D721Med (cell line): ENCODE data around the gene GSC2.

Source experiments
- DNase-seq: peaks from one replicate; pipeline ENCODE4 v3.0.0; 2011; ENCODE audit warnings: low spot score; ENCODE audit not compliant: insufficient read length
- FAIRE-seq: peaks from 2 replicates; lab custom pipeline; 2011; peaks lifted over from hg19 to GRCh38; lab: Jason Lieb, UNC
- TF ChIP-seq, protein P1 (sequence below): IDR thresholded peaks from 2 replicates; pipeline ENCODE4 v1.5.1; 2012; ENCODE audit warnings: mild to moderate bottlenecking, control low read depth; ENCODE audit not compliant: insufficient read depth; ENCODE audit errors: missing control alignments

Gene GSC2

DNA sequence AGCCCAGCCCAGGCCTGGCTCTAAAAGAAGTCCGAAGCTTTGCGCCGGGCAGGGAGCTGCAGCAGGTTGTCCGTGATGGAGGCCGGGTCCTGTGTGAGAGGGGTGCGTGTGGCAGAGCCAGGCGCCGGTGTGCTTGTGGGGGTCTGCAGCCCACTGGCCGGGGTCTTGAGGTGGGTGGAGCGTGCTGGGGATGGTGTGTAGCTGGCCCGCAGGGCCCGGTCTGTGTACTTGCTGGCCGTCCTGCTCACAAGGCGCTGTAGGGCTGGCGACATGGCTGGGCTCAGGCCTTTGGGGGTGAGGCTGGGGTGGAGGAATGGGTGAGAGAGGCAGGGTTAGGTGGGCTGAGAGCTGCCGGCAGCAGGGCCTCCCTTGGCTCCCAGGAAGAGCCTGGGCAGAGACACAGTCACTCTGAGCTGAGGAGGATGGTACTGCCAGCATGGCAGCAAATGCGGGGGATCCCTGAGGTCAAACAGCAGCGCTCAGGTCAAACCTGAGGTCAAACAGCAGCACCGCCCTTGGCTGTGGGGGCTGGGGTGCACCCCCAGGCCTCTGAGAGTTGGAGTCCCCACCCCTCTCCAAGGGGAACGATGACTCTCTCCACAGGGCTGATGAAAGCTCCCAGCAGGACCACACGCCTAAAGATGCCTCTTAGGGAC lies 15.8 kb downstream of the GSC2 start:
- FAIRE-seq (no peak), DNase-seq (no peak)
- TF ChIP-seq, protein P1, sequence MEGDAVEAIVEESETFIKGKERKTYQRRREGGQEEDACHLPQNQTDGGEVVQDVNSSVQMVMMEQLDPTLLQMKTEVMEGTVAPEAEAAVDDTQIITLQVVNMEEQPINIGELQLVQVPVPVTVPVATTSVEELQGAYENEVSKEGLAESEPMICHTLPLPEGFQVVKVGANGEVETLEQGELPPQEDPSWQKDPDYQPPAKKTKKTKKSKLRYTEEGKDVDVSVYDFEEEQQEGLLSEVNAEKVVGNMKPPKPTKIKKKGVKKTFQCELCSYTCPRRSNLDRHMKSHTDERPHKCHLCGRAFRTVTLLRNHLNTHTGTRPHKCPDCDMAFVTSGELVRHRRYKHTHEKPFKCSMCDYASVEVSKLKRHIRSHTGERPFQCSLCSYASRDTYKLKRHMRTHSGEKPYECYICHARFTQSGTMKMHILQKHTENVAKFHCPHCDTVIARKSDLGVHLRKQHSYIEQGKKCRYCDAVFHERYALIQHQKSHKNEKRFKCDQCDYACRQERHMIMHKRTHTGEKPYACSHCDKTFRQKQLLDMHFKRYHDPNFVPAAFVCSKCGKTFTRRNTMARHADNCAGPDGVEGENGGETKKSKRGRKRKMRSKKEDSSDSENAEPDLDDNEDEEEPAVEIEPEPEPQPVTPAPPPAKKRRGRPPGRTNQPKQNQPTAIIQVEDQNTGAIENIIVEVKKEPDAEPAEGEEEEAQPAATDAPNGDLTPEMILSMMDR, result no peak

DNA sequence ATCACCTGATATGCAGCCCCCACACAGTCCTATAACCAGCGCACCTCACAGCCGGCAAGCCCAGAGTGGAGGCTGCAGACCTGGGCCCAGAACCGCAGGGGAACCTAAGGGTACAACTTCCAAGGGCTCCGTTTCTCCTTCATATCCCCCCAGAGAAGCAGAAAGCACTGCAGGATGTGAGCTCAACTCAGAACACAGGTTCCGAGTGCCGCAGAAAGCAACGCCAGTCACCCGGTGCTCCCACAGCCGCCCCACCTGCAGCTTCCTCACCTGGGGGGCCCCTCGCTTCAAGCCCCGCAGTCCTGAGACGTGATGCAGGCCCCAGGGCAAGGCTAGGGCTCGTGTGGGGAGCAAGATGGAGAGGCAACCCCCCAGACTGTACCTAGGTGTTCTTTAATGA lies 16.5 kb downstream of the GSC2 start:
- DNase-seq (no peak), FAIRE-seq (no peak)
- TF ChIP-seq, protein P1, result no peak

DNA sequence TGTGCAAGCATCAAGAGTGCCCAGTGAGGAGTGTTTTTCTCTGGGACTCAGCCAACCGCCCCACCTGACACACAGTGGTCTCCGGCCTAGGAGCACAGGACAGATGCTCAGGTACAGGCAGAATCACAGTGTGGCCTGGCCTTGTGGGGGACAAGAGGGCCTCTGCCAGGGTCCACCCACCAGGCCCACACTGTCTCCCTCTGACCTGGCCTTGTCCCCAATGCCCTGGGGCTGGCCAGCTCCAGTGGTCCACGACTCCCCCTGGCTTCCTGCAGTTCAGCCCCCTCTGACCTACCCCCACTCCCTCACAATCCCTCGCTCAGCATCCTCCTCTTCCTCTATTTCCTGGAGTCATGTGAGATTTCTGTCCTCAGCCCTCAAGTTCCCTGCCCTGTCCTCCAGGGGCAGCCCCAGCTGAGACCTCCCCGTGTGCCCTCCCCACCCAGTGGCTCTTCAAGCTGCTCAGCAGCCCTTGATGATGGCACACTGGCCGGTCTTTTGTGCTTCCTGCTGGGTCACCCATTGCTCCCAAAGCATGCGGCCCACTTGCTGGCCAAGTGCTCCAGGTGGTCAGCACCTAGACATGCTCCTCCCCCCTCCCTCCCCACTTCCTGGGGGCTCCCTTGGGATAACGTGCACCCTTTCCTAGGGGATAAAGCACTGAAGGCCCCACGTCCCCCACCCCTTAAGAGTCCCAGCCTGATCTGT lies 17.2 kb downstream of the GSC2 start:
- TF ChIP-seq, protein P1, result no peak

DNA sequence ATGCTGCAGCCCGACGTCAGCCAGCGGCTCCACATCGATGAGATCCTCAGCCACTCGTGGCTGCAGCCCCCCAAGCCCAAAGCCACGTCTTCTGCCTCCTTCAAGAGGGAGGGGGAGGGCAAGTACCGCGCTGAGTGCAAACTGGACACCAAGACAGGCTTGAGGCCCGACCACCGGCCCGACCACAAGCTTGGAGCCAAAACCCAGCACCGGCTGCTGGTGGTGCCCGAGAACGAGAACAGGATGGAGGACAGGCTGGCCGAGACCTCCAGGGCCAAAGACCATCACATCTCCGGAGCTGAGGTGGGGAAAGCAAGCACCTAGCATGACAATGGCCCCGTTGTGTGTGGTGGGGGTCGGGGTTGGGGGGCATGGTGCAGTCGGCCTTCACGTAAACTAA lies 17.9 kb downstream of the GSC2 start:
- TF ChIP-seq, protein P1, result no peak
- FAIRE-seq, result no peak
- no peak for DNase-seq

More for the DNA sequence above, 17.2 kb downstream of the GSC2 start:
- FAIRE-seq, result no peak
- DNase-seq, result no peak

DNA sequence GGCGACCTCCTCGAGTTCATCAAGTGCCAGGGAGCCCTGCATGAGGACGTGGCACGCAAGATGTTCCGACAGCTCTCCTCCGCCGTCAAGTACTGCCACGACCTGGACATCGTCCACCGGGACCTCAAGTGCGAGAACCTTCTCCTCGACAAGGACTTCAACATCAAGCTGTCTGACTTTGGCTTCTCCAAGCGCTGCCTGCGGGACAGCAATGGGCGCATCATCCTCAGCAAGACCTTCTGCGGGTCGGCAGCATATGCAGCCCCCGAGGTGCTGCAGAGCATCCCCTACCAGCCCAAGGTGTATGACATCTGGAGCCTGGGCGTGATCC lies 18.4 kb downstream of the GSC2 start:
- no peak for FAIRE-seq
- no peak for DNase-seq
- TF ChIP-seq, protein P1, result no peak

DNA sequence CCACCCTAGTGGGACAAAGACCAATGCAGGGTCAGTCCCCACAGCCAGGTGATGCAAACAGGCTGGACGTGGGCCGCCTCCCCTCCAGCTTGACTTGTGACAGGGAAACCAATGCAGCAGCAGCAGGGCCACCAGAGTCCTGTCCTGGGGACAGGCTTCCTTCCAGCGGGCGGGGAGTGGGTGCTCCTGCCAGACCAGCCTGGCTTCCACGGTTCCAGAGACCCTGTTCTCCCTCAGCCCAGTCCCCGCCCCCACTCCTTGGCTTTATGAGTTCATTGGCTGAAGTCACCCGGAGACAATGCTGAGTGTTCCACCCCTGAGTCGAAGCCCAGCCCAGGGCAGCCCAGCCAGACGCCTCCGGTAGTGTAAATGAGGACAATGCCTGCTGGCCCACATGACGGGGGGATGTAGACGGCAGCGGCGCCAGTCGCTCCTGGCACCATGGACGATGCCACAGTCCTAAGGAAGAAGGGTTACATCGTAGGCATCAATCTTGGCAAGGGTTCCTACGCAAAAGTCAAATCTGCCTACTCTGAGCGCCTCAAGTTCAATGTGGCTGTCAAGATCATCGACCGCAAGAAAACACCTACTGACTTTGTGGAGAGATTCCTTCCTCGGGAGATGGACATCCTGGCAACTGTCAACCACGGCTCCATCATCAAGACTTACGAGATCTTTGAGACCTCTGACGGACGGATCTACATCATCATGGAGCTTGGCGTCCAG lies 19.0 kb downstream of the GSC2 start, which contains the start of gene TSSK2:
Gene TSSK2 (plus strand): TSS at position 350 of the 726 bp plus-strand sequence. CDS start 92 bp downstream, at position 442.
- FAIRE-seq (no peak), DNase-seq (no peak)
- TF ChIP-seq, protein P1, result no peak
